Activated CD4-positive, alpha-beta T cell treated with anti-CD3 and anti-CD28 coated beads, Interleukin-2, amount 10 ng/mL, durations not matched to agents 24 days and 14 days (primary cell): ENCODE results near the gene UNC5C. TPM values are rescaled to one million over a fixed set of nuclear protein-coding genes. Genes with fewer than 3 reads are reported as not detected.
A peak's percentile ranks its signal among the peaks of the same experiment; 100 is the strongest.
"Not testable (repeated sequence)": the region's sequence is repeated elsewhere in the genome, so short reads cannot be mapped to it uniquely, and the experiment has no call there.

Experiments used
- DNase-seq: peaks from one replicate; pipeline ENCODE4 v3.0.0; 2022
- H3K27ac Mint-ChIP-seq: one replicate; pipeline ENCODE4 v1.8.0; 2022; ENCODE audit warnings: mild to moderate bottlenecking, mixed read lengths
- H3K27me3 Mint-ChIP-seq: one replicate; pipeline ENCODE4 v1.8.0; 2022; ENCODE audit warnings: mixed read lengths
- H3K36me3 Mint-ChIP-seq: one replicate; pipeline ENCODE4 v1.8.0; 2022; ENCODE audit warnings: low read depth, mild to moderate bottlenecking, mixed read lengths
- H3K4me1 Mint-ChIP-seq: one replicate; pipeline ENCODE4 v1.8.0; 2021; ENCODE audit warnings: mixed read lengths
- H3K4me3 Mint-ChIP-seq: one replicate; pipeline ENCODE4 v1.8.0; 2022; ENCODE audit warnings: mild to moderate bottlenecking, moderate library complexity, mixed read lengths
- H3K9me3 Mint-ChIP-seq: one replicate; pipeline ENCODE4 v1.8.0; 2021; ENCODE audit warnings: mixed read lengths
- intact Hi-C: fragments of 100-400 bp; cut with micrococcal nuclease; formaldehyde crosslinking; loops from one replicate; pipeline ENCODE4 v1.15.1; 2023
- total RNA-seq: library from RNA; stranded (reverse); gene quantifications from 2 replicates; pipeline ENCODE4 v1.2.3, GENCODE V29; 2022

The UNC5C gene
- total RNA-seq, 1 donor from 2014 or later = not detected

- DNase-seq = no peak
- no peak overlapping the region for H3K27ac Mint-ChIP-seq
- intact Hi-C loops = no loop called here
Observed at GRCh38 chr4:95157596-95157995, 391.2 kb downstream of the UNC5C start.

GRCh38 chr4:95156452-95156765, 392.4 kb downstream of the UNC5C start:
- H3K27ac Mint-ChIP-seq = peak overlapping the region; percentile 76
- H3K4me3 Mint-ChIP-seq = peak overlapping the region; percentile 61
- DNase-seq = no peak
- H3K36me3 Mint-ChIP-seq = peaks cover 2% of the 10 kb centered on the region
- peaks cover 14% of the 10 kb centered on the region for H3K4me1 Mint-ChIP-seq
- H3K9me3 Mint-ChIP-seq = no peaks in the 10 kb centered on the region
- H3K27me3 Mint-ChIP-seq = peaks cover 32% of the 10 kb centered on the region
- intact Hi-C loops = no loop called here

More at GRCh38 chr4:95157596-95157995, 391.2 kb downstream of the UNC5C start:
- Mint-ChIP-seq H3K4me3 (no peak overlapping the region), H3K36me3 (peaks cover 2% of the 10 kb centered on the region), H3K27me3 (peaks cover 33% of the 10 kb centered on the region), H3K9me3 (no peaks in the 10 kb centered on the region), H3K4me1 (peaks cover 14% of the 10 kb centered on the region)

- H3K27ac Mint-ChIP-seq = peak overlapping the region; percentile 76
- H3K9me3 Mint-ChIP-seq = no peaks in the 10 kb centered on the region
- H3K4me3 Mint-ChIP-seq = peak overlapping the region; percentile 61
- peaks cover 2% of the 10 kb centered on the region for H3K36me3 Mint-ChIP-seq
- peak; percentile 78 for DNase-seq
- peaks cover 28% of the 10 kb centered on the region for H3K27me3 Mint-ChIP-seq
- H3K4me1 Mint-ChIP-seq = peaks cover 14% of the 10 kb centered on the region
- intact Hi-C loops = no loop called here
Observed at GRCh38 chr4:95155759-95156451, 392.9 kb downstream of the UNC5C start.

- DNase-seq = no peak
- intact Hi-C loops = no loop called here
- H3K4me1 Mint-ChIP-seq = peaks cover 16% of the 10 kb centered on the region
- H3K4me3 Mint-ChIP-seq = no peak overlapping the region
- no peak overlapping the region for H3K27ac Mint-ChIP-seq
- peaks cover 7% of the 10 kb centered on the region for H3K27me3 Mint-ChIP-seq
- H3K36me3 Mint-ChIP-seq = peaks cover 2% of the 10 kb centered on the region
- no peaks in the 10 kb centered on the region for H3K9me3 Mint-ChIP-seq
Observed at GRCh38 chr4:95153182-95153581, 395.6 kb downstream of the UNC5C start.

- Mint-ChIP-seq H3K4me3 (no peak overlapping the region), H3K27ac (no peak overlapping the region), H3K4me1 (peaks cover 14% of the 10 kb centered on the region), H3K36me3 (peaks cover 2% of the 10 kb centered on the region), H3K27me3 (peaks cover 15% of the 10 kb centered on the region), H3K9me3 (no peaks in the 10 kb centered on the region)
- no peak for DNase-seq
- intact Hi-C loops = no loop called here
Observed at GRCh38 chr4:95151255-95151654, 397.5 kb downstream of the UNC5C start.

GRCh38 chr4:95142932-95143331, 405.8 kb downstream of the UNC5C start:
- no peaks in the 10 kb centered on the region for H3K9me3 Mint-ChIP-seq
- no peak overlapping the region for H3K4me3 Mint-ChIP-seq
- intact Hi-C loops = no loop called here
- no peaks in the 10 kb centered on the region for H3K36me3 Mint-ChIP-seq
- H3K27ac Mint-ChIP-seq = no peak overlapping the region
- peaks cover 1% of the 10 kb centered on the region for H3K4me1 Mint-ChIP-seq
- H3K27me3 Mint-ChIP-seq = peaks cover 37% of the 10 kb centered on the region
- DNase-seq = no peak

- peaks cover 31% of the 10 kb centered on the region for H3K27me3 Mint-ChIP-seq
- peaks cover 6% of the 10 kb centered on the region for H3K9me3 Mint-ChIP-seq
- intact Hi-C loops = no loop called here
- no peak overlapping the region for H3K4me3 Mint-ChIP-seq
- peaks cover 1% of the 10 kb centered on the region for H3K4me1 Mint-ChIP-seq
- no peak for DNase-seq
- no peak overlapping the region for H3K27ac Mint-ChIP-seq
- no peaks in the 10 kb centered on the region for H3K36me3 Mint-ChIP-seq
Observed at GRCh38 chr4:95141361-95141760, 407.4 kb downstream of the UNC5C start.

- intact Hi-C loops, H3K36me3 Mint-ChIP-seq, H3K9me3 Mint-ChIP-seq, DNase-seq, H3K4me1 Mint-ChIP-seq, H3K4me3 Mint-ChIP-seq, H3K27ac Mint-ChIP-seq: not testable (repeated sequence)
- peaks cover 17% of the 10 kb centered on the region for H3K27me3 Mint-ChIP-seq
Observed at GRCh38 chr4:95139424-95139823, 409.3 kb downstream of the UNC5C start.

- intact Hi-C loops, H3K36me3 Mint-ChIP-seq, H3K4me1 Mint-ChIP-seq, H3K27ac Mint-ChIP-seq, DNase-seq, H3K9me3 Mint-ChIP-seq, H3K4me3 Mint-ChIP-seq: not testable (repeated sequence)
- H3K27me3 Mint-ChIP-seq = peaks cover 20% of the 10 kb centered on the region
Observed at GRCh38 chr4:95134016-95134415, 414.8 kb downstream of the UNC5C start.

- Mint-ChIP-seq H3K9me3 (no peaks in the 10 kb centered on the region), H3K4me3 (no peak overlapping the region), H3K27ac (no peak overlapping the region), H3K27me3 (peaks cover 21% of the 10 kb centered on the region), H3K4me1 (no peaks in the 10 kb centered on the region), H3K36me3 (no peaks in the 10 kb centered on the region)
- DNase-seq = no peak
- intact Hi-C loops = loop anchor here (10.0 kb wide), 1 partner anchor 505 kb away; no protein-coding TSS in a partner anchor
Observed at GRCh38 chr4:95129821-95130311, 418.9 kb downstream of the UNC5C start.

GRCh38 chr4:95129031-95129430, 419.7 kb downstream of the UNC5C start:
- Mint-ChIP-seq H3K36me3 (no peaks in the 10 kb centered on the region), H3K27me3 (peaks cover 21% of the 10 kb centered on the region), H3K4me3 (no peak overlapping the region), H3K9me3 (no peaks in the 10 kb centered on the region), H3K27ac (no peak overlapping the region), H3K4me1 (no peaks in the 10 kb centered on the region)
- intact Hi-C loops = loop anchor here (10.0 kb wide), 1 partner anchor 504 kb away; no protein-coding TSS in a partner anchor
- DNase-seq = no peak

- H3K9me3 Mint-ChIP-seq = no peaks in the 10 kb centered on the region
- no peaks in the 10 kb centered on the region for H3K4me1 Mint-ChIP-seq
- no peak overlapping the region for H3K4me3 Mint-ChIP-seq
- H3K36me3 Mint-ChIP-seq = no peaks in the 10 kb centered on the region
- H3K27ac Mint-ChIP-seq = no peak overlapping the region
- no peak for DNase-seq
- intact Hi-C loops = loop anchor here (10.0 kb wide), 1 partner anchor 500 kb away; no protein-coding TSS in a partner anchor
- peaks cover 6% of the 10 kb centered on the region for H3K27me3 Mint-ChIP-seq
Observed at GRCh38 chr4:95124906-95125504, 423.8 kb downstream of the UNC5C start.

GRCh38 chr4:95122001-95122400, 426.8 kb downstream of the UNC5C start:
- no peak for DNase-seq
- H3K4me1 Mint-ChIP-seq = no peaks in the 10 kb centered on the region
- no peaks in the 10 kb centered on the region for H3K9me3 Mint-ChIP-seq
- H3K27me3 Mint-ChIP-seq = peaks cover 1% of the 10 kb centered on the region
- H3K36me3 Mint-ChIP-seq = no peaks in the 10 kb centered on the region
- H3K4me3 Mint-ChIP-seq = no peak overlapping the region
- H3K27ac Mint-ChIP-seq = no peak overlapping the region
- intact Hi-C loops = loop anchor here (10.0 kb wide), 1 partner anchor 497 kb away; no protein-coding TSS in a partner anchor

GRCh38 chr4:95120456-95120855, 428.3 kb downstream of the UNC5C start:
- no peak overlapping the region for H3K4me3 Mint-ChIP-seq
- intact Hi-C loops = loop anchor here (10.0 kb wide), 1 partner anchor 496 kb away; no protein-coding TSS in a partner anchor
- DNase-seq = no peak
- H3K36me3 Mint-ChIP-seq = no peaks in the 10 kb centered on the region
- H3K9me3 Mint-ChIP-seq = no peaks in the 10 kb centered on the region
- H3K27ac Mint-ChIP-seq = no peak overlapping the region
- H3K4me1 Mint-ChIP-seq = no peaks in the 10 kb centered on the region
- peaks cover 1% of the 10 kb centered on the region for H3K27me3 Mint-ChIP-seq
